ENCODE measurements around the gene WNK1.
"Not testable (repeated sequence)": the region's sequence is repeated elsewhere in the genome, so short reads cannot be mapped to it uniquely, and the experiment has no call there.

The WNK1 gene

DNA sequence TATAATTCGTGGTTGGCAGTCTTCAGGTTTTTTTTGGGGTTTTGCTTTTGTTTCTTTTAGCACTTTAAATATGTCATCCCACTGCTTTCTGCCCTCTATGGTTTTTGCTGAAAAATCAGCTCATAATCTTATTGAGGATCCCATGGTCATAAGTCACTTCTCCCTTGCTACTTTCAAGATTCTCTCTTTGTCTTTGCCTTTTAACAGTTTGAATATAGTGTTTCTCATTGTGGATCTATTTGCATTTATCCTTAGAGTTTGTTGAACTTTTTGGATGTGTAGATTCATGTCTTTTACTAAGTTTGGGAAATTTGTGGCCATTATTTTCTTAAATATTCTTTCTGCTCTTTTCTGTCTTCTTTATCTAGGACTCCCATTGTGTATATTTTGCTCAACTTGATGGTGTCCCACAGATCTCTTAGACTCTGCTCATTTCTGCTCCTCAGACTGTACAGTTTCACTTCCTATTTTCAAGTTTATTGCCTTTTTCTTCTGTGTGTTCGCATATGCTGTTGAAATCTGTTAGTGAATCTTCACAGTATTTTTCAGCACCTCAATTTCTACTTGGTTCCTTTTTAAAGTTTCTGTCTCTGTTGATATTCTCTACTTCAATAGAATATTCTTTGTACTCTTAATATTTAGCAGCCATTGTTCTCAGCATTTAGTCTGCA lies 70.8 kb downstream of the WNK1 start:
- no peak for DNase-seq

DNA sequence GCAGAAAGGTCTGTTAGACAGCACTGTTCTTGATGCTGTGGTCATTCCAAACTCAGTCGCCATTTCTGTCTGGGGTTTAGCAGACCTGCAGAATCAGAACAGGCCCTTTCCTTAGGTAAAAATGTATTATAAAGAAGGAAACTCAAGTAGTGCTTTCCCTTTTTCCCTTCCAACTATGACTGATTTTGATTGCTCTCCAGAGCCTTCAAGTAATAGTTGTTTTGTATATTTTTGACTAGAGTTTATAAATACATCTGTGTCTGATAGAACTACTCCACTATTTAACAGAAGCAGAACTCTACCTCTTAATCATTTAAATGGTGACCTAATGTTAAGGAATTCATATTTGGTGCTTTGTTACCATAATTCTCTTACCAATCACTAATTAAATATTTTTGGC lies 74.0 kb downstream of the WNK1 start:
- no peak for DNase-seq

DNA sequence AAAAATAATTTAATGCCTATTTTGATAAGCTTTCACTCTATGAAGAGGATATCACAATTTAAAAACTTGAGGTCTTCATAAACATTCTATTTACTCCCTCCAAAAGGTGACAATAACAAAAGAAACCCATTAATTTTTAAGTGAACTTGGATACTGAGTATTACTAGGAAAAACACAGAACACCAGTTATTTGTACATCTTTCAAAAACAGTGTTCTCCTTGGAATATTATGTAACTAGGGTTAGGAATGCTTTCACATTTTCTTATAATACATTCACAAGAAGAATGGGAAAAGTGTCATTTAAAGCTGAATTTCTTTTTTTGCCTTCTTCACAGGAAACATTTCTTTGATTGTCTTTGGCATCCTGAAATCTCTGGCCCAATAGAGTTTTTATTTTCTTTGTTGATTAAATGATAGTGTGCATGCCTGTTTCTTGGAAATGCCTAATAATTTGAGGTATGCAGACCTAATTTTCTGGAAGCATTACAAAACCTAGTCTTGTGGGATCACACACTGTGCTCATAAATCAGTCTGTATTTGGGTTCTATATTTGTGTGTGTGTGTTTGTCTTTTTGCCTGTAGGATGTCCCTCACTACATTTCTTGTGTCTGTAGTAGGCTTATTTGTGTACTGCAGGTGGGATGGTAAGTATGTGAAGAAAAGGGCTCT lies 76.5 kb downstream of the WNK1 start:
- DNase-seq: no peak

DNA sequence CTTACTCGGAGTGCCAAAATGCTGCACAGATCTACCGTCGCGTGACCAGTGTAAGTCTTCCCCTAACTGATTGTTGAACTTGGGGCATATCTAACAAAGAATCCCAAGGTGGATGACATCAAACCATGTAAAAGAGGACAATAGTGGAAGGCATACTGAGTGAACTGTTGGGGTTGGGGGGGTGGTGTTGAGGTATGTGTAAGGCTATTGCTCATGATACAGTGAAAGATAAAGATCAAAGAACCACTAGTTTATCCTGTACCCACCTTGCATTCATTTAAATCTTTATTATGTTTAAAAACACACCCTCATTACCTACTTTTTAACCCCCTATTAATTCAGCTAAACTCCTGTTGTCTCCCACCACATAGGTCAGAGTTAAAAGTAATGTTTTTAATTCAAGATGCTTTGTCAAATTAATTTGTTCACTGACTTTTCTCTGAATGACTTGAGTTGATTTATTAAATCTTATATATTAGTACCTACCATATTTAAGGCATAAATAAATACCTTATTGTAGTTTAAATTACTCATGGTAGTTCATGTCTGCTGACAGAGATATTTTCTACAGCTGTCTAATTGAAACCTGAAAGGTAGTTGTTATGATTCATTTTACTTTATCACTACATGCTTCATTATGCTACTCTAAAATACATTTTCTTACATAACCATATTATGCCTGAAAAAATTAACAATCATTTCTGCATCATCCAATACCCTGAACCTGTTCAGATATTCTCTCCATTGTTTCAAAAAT lies 77.9 kb downstream of the WNK1 start:
- DNase-seq: no peak

DNA sequence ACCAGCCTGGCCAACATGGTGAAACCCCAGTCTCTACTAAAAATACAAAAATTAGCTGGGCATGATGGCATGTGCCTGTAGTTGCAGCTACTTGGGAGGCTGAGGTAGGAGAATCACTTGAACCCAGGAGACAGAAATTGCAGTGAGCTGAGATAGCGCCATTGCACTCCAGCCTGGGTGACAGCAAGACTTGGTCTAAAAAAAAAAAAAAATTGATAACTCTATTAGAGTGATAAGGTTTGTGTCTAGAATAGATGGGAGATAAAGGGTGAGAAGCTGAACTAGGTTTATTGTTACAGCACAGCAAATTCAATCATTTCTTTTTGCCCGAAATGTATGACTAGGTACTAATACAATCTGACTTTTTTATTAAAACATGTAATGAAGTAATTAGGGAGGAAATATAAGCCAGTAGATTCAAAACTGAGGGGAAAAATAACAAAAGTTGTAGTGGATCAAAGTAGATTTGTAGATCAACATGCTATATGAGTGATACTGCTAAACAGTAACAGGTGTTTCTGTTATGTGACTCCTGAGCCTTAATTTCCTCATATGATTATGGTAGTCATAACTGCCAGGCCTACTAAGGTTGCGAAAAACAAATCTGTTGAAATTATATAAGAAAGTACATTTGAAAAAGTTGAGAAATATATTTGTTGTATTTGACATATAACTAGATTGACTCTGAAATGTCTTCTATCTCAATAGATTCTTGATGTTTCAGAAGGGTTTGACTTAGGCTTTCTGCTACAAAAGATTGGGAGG lies 83.6 kb downstream of the WNK1 start:
- DNase-seq: no peak

DNA sequence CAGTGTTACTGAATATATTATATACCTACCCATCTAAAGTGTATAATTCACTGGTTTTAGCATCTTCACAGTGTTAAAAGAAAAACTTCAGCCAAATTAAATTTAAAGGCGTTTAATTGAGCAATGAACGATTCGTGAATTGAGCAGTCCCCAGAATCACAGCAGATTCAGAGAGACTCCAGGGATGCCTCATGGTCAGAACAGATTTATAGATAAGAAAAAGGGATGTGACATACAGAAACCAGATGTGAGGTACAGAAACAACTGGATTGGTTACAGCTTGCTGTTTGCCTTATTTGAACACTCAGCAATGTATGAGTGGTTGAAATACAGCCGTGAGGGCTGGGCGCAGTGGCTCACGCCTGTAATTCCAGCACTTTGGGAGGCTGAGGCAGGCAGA lies 84.6 kb downstream of the WNK1 start:
- no peak for DNase-seq

DNA sequence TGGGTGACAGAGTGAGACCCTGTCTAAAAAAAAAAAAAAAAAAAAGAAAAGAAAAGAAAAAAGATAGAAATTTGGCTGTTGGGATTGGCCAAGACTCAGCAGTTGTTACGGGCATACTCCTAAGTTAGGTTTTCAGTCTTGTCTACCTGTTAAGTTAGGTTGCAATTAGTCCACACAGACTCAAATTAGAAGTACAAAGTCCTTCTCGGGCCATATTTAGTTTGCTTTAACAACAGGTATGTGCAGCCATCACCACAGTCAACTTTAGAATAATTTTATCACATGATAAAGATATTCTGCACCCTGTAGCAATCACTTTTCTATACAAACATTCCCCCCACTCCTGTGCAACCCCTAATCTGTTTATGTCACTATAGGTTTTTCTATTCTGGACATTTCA lies 85.2 kb downstream of the WNK1 start:
- DNase-seq: no peak

DNA sequence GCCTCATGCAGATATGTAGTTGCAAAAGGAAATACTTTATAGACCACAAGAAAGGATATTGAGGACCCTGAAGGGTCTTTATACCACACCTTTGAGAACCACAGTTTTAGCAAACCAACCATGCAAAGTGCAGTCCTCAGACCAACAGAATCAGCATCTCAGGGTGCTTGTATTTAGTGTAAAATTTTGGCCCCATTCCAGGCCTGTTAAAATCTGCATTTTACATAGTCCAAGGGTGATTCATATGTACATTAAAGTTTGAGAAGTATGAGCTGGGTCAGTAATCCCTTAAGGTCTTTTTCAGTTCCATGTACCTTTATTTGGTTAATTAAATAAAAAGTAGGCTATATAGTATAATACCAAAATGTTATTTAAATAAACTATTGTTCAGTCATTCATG lies 91.2 kb downstream of the WNK1 start:
- peak; percentile 32 for DNase-seq

DNA sequence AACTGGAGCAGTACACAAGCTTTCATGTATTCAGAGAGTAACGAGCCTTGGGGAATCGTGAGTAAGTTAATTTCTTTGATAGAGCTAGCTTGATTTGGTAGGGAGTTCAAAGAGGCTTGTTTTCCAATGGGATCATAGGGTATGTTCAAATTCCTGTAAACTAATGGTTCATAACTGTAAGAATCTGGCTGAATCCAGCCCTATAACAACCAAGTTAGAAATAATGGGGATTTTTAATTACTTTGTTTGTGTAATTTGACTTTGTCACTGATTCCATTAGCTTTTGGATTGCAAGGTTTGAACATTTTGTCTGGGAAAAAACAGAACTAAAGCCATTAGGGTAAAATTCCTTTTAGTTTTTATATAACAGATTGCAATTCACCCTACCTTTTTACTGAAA lies 94.0 kb downstream of the WNK1 start:
- no peak for DNase-seq

DNA sequence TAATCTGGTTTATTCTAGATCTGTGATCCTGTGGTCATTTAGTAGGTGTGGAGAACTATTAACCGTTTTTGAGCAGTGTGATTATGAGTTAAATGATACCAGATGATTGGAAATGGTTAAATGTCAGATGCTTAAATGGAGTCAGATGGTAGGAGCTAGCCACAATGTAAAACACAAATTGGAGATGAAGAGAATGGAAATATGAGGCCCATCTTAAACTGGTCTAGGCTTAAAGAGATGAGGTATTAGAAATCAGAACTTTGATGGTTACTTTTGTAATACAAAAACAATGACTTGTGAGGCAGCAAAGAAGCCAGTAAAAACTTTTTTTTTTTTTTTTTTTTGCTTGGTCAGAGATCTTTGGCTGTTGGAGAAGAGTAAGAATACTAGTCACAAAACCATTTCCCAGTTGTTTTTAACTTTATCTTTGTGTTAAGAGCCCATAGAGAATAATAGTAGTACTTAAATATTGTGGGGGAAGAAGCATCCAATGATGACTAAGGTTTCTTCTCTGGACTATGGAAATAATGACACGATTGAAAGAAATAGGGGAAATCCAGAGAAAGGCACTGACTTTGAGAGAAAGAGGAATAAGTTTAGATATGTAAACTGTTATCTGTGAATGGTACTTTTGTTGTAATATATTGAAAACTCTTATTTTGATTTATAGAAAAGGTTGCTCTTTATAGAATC lies 95.9 kb downstream of the WNK1 start:
- no peak for DNase-seq

DNA sequence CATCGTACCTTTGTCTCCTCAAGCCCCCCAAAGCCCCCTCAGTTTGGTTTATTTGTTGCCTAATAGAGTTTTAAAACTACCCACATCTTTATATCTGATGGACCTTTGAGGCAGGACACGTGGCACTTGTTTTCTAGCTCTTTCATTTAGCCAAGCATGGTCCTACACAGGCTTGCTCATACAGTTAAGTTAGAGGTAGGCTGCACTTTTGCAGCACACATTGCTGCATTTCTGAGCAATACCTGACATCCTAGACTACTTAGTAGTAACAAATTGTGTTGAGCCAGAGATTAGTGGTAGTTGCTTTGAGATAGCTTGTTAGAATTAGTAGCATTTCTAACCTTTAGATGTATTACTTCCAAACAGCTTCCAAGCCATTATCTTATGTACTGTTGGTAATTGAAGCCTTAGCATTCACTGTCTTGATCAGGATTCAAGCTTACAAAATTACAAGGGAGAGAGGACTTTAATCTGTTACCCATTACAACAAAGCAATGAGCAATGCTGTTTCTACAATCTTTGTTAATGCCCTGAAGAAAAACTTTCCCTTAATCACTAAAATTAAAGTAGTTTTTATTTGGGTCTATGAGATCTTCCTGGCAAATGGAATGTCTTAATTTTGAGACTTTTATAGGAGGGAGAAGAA lies 96.6 kb downstream of the WNK1 start:
- no peak for DNase-seq

DNA sequence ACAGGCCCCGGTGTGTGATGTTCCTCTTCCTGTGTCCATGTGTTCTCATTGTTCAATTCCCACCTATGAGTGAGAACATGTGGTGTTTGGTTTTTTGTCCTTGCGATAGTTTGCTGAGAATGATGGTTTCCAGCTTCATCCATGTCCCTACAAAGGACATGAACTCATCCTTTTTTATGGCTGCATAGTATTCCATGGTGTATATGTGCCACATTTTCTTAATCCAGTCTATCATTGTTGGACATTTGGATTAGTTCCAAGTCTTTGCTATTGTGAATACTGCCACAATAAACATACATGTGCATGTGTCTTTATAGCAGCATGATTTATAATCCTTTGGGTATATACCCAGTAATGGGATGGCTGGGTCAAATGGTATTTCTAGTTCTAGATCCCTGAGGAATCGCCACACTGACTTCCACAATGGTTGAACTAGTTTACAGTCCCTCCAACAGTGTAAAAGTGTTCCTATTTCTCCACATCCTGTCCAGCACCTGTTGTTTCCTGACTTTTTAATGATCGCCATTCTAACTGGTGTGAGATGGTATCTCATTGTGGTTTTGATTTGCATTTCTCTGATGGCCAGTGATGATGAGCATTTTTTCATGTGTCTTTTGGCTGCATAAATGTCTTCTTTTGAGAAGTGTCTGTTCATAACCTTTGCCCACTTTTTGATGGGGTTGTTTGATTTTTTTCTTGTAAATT lies 97.5 kb downstream of the WNK1 start:
- not testable (repeated sequence) for DNase-seq

DNA sequence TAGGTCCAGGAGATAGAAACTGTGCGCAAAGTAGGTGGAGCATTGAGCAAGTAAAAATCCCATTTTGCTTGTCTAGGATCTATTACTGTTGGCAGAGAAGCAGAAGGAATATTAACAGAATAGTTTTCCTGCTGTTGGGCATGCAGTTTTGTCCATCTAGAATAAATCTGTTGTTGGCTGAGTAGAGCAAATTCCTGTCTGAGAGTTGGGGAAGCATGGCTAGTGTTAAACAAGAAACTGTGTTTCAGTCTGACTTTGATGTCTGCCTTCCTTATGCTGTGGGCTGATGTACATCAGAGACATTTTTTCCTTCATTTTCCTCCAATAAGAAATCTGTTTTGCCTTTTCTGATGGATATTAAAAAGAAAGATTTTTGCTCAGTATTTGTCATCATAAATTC lies 99.0 kb downstream of the WNK1 start:
- DNase-seq: no peak

DNA sequence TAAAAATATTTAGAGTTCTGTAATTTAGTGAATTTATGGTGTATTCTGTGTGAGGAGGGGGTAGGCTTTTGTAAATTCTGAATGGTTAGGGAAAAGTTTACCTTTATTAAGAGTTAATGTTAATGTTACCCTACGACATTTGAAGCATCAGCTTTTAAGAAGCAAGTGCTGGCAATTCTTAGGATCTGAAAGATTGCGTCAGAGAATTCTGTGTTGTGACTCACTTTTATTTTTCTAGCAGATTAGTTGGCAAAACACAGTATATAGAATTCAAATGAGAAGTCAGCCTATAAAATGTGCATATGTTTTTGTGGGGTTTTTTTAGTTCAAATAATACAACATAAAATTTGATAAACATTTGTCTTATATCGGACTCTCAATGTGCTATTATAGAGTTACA lies 99.5 kb downstream of the WNK1 start:
- no peak for DNase-seq

DNA sequence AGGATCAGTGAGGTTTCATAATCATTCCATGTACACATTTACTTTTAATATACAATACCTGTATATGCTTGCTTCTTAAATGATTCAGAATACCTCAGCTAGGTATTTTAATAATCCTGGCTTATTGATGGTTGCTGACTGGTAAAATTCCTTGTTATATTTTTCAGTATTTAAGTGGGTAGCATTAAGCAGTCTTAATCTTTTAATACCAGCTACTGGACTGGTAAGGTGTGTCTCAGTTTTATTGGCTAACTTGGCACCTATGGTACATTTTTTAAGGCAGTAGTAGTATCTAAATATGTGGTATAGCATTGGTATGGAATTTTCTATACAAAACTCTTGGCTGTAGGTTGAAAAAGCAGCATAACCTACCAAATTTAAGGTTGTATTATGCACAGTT lies 100.5 kb downstream of the WNK1 start:
- no peak for DNase-seq

DNA sequence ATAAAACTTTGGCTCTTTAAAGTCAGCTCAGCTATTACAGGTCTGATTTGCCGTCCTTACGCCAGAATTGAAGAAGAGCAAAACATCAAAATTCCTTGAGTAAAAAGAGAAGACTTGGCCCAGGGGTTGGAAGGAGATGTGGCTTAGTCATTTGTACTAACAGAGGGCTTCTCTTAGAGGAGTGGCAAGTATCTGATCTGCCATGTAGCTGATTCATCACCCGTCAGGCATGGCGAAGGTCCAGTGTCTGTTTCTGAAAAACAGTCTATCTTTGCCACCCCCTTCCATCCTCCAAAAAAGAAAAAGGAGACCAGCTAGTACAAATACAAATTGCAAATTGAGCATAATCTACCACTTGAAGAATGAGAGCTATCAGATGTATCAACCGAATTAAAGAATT lies 105.2 kb downstream of the WNK1 start:
- no peak for DNase-seq

DNA sequence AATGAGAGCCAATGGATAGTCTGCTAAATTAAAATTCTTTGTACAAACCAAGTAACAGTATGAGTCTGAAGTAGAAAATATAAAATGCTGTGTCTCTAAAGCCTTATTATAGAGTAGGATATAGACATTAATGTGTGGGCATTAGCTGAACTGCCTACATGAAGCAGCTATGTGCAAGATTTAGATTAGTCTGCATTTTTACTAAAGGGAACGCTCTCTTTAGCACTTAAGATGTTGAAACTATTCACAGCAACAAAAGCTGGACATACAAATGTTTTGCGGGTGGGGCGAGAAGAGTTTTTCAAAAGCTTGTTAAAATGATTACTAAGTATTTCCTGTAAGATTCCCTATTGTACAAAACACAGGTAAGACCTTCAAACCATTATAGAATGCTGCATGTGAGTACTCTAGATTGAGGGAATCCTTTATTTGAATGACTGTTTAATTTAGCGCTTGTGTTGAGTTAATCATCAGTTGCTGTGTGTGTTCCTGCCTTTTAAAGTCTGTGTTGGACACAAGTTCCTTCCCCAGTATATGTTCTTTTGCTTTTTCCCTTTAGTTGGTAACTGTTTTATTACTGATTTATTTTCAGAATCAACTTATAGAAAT lies 110.0 kb downstream of the WNK1 start:
- peak; percentile 23 for DNase-seq

DNA sequence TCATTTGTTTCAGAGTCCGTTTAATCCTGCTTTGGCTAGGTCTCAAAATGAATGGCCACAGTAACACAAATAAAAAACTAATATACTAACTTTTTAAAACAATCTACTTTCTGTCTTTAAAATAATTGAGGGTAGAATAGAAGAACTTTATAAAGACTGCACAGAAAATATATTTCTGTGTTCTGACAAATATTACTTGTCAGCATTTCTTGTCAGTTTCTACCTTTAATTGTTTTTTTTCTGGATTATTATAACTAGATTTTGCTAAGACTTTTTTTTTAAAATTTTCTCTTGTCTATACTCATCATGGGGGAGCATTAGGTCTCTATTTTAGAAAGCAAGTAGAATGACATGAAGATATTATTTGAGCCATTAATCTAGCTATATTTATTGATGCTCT lies 110.9 kb downstream of the WNK1 start:
- no peak for DNase-seq

DNA sequence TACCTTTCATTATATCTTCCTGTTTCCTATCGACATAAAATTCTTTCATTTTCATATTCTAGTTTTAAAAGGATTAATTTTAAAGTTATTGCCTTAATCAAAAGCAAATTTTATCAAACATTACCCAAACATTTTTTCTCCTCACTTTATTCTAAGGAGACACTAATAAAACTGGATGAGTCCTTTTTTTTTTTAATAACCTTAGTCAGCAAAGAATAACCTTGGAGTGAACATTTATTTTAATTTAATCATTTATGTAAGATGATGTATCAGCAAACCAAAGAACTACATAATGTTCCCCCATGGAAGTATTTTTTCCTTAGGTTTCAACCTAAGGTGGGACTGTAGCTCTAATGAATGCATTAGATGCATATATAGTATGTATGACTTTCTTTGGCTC lies 113.2 kb downstream of the WNK1 start:
- DNase-seq: no peak

DNA sequence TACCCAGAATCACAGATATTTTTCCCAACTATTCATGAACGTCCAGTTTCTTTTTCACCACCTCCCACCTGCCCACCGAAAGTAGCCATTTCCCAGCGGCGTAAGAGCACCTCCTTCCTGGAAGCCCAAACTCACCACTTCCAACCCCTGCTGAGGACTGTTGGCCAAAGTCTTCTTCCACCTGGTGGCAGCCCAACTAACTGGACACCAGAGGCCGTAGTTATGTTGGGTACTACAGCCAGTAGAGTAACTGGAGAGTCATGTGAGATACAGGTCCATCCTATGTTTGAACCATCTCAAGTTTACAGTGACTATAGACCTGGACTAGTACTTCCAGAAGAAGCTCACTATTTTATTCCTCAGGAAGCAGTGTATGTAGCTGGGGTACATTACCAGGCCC lies 115.5 kb downstream of the WNK1 start:
- no peak for DNase-seq

DNA sequence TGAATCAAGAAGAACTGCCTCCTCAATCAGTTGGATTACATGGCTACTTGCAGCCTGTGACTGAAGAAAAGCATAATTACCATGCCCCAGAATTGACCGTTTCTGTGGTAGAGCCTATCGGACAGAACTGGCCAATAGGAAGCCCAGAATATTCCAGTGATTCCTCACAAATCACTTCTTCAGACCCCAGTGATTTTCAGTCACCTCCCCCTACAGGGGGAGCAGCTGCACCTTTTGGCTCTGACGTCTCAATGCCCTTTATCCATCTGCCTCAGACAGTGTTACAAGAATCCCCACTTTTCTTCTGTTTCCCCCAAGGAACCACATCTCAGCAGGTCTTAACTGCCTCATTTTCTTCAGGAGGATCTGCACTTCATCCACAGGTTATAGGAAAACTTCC lies 116.3 kb downstream of the WNK1 start:
- DNase-seq: no peak
